Measurements from ENCODE around the gene KCNMA1.

- no peak for TF ChIP-seq CTCF (IDR thresholded peaks at IDR 0.05 in 8 of 11, conservative IDR thresholded peaks at IDR 0.05 in 3 of 11)
- no peak for TF ChIP-seq POLR2A (IDR thresholded peaks at IDR 0.05)
These were observed 613.1 kb downstream of the KCNMA1 start for GRCh38 chr10:77024461-77024860.
